K562 (cell line): Measurements from ENCODE around the gene ABHD4. TPM values are rescaled to one million over a fixed set of nuclear protein-coding genes. Genes with fewer than 3 reads are reported as not detected.

Experiments
- CHD1 ChIP-seq: fragments of 200-600 bp; sonication (generic); IDR thresholded peaks from one replicate; pipeline ENCODE4 v1.6.1; 2012; ENCODE audit warnings: mild to moderate bottlenecking, moderate library complexity, low read length, inconsistent platforms
- LCOR ChIP-seq: sonication (generic); formaldehyde crosslinking; IDR thresholded peaks from 2 replicates; pipeline ENCODE4 v1.8.0; 2022; ENCODE audit warnings: mild to moderate bottlenecking, missing genetic modification reagents
- MXI1 ChIP-seq: IDR thresholded peaks from 2 replicates; pipeline ENCODE4 v1.6.1; 2011; ENCODE audit warnings: low read depth, mild to moderate bottlenecking, improper control_type of control experiment, low read length
- MYBL2 ChIP-seq, 2 experiments: fragments of 450-650 bp in 1 of 2; sonication (generic) in 1 of 2; formaldehyde crosslinking in 1 of 2; IDR thresholded peaks; 2 replicates each; pipeline versions ENCODE4 v1.6.1 to v1.8.1; 2017 to 2022; ENCODE audit warnings: borderline replicate concordance in 1 of 2, inconsistent platforms in 1 of 2, low read depth in 1 of 2, mild to moderate bottlenecking in 1 of 2, missing genetic modification reagents in 1 of 2, moderate library complexity in 1 of 2
- RUNX1 ChIP-seq: sonication (generic); IDR thresholded peaks from 2 replicates; pipeline ENCODE4 v1.6.1; 2016; ENCODE audit warnings: antibody characterized with exemption, low read depth
- TRIM28 ChIP-seq: fragments of 450-650 bp; IDR thresholded peaks from 2 replicates; pipeline ENCODE4 v1.6.1; 2017
- WHSC1 ChIP-seq: IDR thresholded peaks from one replicate; pipeline ENCODE4 v1.6.1; 2012; ENCODE audit warnings: low read length, control low read depth, inconsistent platforms
- ZBTB5 ChIP-seq: fragments of 450-650 bp; IDR thresholded peaks from 2 replicates; pipeline ENCODE4 v1.6.1; 2017; ENCODE audit warnings: antibody characterized with exemption
- ZNF76 ChIP-seq: fragments of 250-450 bp; sonication (Bioruptor Pico); IDR thresholded peaks from 2 replicates; pipeline ENCODE4 v1.4.0; 2020; ENCODE audit warnings: mild to moderate bottlenecking, moderate library complexity, borderline replicate concordance
- ZNF764 ChIP-seq: fragments of 250-450 bp; sonication (Bioruptor Pico); IDR thresholded peaks from 2 replicates; pipeline ENCODE4 v1.4.0; 2020; ENCODE audit warnings: low read depth, mild to moderate bottlenecking, moderate library complexity
- polyA plus RNA-seq, 8 experiments: library from polyadenylated mRNA; depleted of rRNA in 4 of 8; stranded (reverse) in 5 of 8; unstranded in 3 of 8; fragments of >200 nt; fragmentation: Nextera tagmentation in 2 of 8; fragmentation: Illumina TruSeq in 1 of 8; extraction: Ambion mirVana in 2 of 8; extraction: Trizol in 1 of 8; gene quantifications; 2 replicates each; pipeline versions ENCODE4 v1.2.1 to v1.2.3, GENCODE V29; 2011 to 2014; ENCODE audit warnings: inconsistent platforms in 1 of 8, missing spikeins in 1 of 8
- total RNA-seq, 7 experiments: library from RNA; depleted of rRNA in 6 of 7; stranded (reverse); fragments of >200 nt in 6 of 7; fragmentation: Illumina TruSeq in 2 of 7; extraction: Trizol in 2 of 7; gene quantifications; 2 replicates each; pipeline versions ENCODE4 v1.2.1 to v1.2.3, GENCODE V29; 2011 to 2021; ENCODE audit warnings: low replicate concordance in 1 of 7
- TF ChIP-seq, protein P1 (sequence below), 2 experiments: fragments of 450-650 bp; formaldehyde crosslinking in 1 of 2; IDR thresholded peaks; 2 replicates each; pipeline versions ENCODE4 v1.4.0 to v1.6.1; 2014 to 2020; ENCODE audit warnings: mild to moderate bottlenecking in 2 of 2, borderline replicate concordance in 1 of 2, low read depth in 1 of 2
- TF ChIP-seq, protein P2 (sequence below), 2 experiments: fragments of 200-800 bp in 1 of 2; sonication (Bioruptor generic) in 1 of 2; sonication (generic) in 1 of 2; formaldehyde crosslinking in 1 of 2; IDR thresholded peaks in 1 of 2; conservative IDR thresholded peaks in 1 of 2; 2 replicates each; pipeline versions ENCODE4 v1.5.0 to v1.6.1; 2016 to 2020; ENCODE audit warnings: missing compliant biosample characterization in 1 of 2, missing genetic modification characterization in 1 of 2, missing genetic modification reagents in 1 of 2

The ABHD4 gene
- total and polyA plus RNA-seq, 9 of the 15 experiments (the other 6 are each of a cell fraction or from before 2014, with no cell fraction given): 3.6 to 12.0 (median 7.2) TPM

DNA sequence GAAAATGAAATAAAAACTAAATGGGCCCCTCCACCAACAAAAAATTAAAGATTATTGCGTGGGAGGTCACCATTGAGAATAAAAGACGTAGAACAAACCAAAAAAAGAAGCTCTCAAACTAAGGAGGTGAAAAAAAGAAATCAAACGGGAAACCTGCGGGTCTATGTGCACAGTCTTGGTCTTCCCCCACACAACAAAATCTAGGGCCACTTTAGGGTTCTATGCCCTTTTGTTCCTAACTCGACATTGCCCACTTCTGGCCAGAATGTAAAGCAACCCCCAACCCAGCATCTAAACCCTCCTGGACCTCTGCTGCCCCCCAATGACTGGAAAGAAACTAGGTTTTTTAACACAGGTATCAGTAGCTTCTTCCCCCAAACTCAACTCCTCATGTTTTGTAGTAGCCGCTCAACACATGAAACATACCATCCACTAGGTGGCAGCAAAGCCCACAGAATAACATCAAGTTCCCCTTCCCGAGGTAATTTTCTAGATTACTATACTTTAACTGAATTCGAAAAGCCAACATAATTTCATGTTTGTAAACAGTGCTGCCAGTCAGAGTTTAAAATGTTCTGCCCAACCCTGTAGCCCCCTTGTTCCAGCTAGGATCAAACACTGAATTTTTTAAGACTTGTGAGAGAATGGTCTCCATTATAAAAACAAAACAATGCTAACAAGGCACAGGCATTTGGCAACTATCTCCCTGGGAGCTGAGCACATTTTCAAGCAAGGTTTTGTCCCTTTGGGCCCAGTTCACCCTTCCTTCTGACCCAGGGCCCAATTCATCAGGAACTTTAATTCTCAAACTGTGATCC is 27.8 kb upstream of the ABHD4 start (continued):
- TF ChIP-seq ZBTB5 (no peak), CHD1 (no peak), TRIM28 (no peak), ZNF764 (CRISPR knock-in tag) (peak; percentile 80; the same call in 1 of the 2 replicates), MXI1 (no peak), LCOR (CRISPR knock-in tag) (peak; percentile 82; the same call in 1 of the 2 replicates), MYBL2 (IDR thresholded peaks at IDR 0.05; ENCODE audit: low read depth) (no peak), MYBL2 (CRISPR knock-in tag; IDR thresholded peaks at IDR 0.05; ENCODE audit: borderline replicate concordance) (no peak), ZNF76 (CRISPR knock-in tag) (no peak), WHSC1 (no peak), RUNX1 (no peak)
- TF ChIP-seq, protein P1, sequence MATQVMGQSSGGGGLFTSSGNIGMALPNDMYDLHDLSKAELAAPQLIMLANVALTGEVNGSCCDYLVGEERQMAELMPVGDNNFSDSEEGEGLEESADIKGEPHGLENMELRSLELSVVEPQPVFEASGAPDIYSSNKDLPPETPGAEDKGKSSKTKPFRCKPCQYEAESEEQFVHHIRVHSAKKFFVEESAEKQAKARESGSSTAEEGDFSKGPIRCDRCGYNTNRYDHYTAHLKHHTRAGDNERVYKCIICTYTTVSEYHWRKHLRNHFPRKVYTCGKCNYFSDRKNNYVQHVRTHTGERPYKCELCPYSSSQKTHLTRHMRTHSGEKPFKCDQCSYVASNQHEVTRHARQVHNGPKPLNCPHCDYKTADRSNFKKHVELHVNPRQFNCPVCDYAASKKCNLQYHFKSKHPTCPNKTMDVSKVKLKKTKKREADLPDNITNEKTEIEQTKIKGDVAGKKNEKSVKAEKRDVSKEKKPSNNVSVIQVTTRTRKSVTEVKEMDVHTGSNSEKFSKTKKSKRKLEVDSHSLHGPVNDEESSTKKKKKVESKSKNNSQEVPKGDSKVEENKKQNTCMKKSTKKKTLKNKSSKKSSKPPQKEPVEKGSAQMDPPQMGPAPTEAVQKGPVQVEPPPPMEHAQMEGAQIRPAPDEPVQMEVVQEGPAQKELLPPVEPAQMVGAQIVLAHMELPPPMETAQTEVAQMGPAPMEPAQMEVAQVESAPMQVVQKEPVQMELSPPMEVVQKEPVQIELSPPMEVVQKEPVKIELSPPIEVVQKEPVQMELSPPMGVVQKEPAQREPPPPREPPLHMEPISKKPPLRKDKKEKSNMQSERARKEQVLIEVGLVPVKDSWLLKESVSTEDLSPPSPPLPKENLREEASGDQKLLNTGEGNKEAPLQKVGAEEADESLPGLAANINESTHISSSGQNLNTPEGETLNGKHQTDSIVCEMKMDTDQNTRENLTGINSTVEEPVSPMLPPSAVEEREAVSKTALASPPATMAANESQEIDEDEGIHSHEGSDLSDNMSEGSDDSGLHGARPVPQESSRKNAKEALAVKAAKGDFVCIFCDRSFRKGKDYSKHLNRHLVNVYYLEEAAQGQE (IDR thresholded peaks at IDR 0.05; ENCODE audit: borderline replicate concordance): peak; percentile 79
- TF ChIP-seq, protein P1 (CRISPR knock-in tag; IDR thresholded peaks at IDR 0.05; ENCODE audit: low read depth): no peak
- TF ChIP-seq, protein P2, sequence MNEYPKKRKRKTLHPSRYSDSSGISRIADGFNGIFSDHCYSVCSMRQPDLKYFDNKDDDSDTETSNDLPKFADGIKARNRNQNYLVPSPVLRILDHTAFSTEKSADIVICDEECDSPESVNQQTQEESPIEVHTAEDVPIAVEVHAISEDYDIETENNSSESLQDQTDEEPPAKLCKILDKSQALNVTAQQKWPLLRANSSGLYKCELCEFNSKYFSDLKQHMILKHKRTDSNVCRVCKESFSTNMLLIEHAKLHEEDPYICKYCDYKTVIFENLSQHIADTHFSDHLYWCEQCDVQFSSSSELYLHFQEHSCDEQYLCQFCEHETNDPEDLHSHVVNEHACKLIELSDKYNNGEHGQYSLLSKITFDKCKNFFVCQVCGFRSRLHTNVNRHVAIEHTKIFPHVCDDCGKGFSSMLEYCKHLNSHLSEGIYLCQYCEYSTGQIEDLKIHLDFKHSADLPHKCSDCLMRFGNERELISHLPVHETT (CRISPR knock-in tag; conservative IDR thresholded peaks at IDR 0.05 in 1 of 2, IDR thresholded peaks at IDR 0.05 in 1 of 2): no peak
